Suprapubic skin (tissue), 4 donors: Measurements from ENCODE around the gene ZNF282. TPM values are rescaled to one million over a fixed set of nuclear protein-coding genes. Genes with fewer than 3 reads are reported as not detected.

Experiments used
- DNase-seq, 2 donors: peaks; one replicate each; pipeline ENCODE4 v3.0.0-alpha.2; 2019; ENCODE audit warnings: low spot score in 2 of 2
- H3K27ac ChIP-seq: fragments of 200-600 bp; sonication (generic); one replicate; pipeline ENCODE4 v1.5.1; 2019
- H3K27me3 ChIP-seq: fragments of 200-600 bp; sonication (generic); one replicate; pipeline ENCODE4 v1.5.1; 2019
- H3K36me3 ChIP-seq: fragments of 200-600 bp; sonication (generic); one replicate; pipeline ENCODE4 v1.5.1; 2019
- H3K4me1 ChIP-seq: fragments of 200-600 bp; sonication (generic); one replicate; pipeline ENCODE4 v1.5.1; 2019
- H3K4me3 ChIP-seq: fragments of 200-600 bp; sonication (generic); one replicate; pipeline ENCODE4 v1.5.1; 2019; ENCODE audit warnings: mild to moderate bottlenecking
- H3K9me3 ChIP-seq: fragments of 200-600 bp; sonication (generic); one replicate; pipeline ENCODE4 v1.5.1; 2019
- CTCF ChIP-seq, 2 donors: fragments of 200-600 bp in 1 of 2; fragments of 450-650 bp in 1 of 2; sonication (generic) in 1 of 2; IDR thresholded peaks; one replicate each; pipeline ENCODE4 v1.5.1; 2016 to 2019; ENCODE audit warnings: antibody characterized with exemption in 2 of 2, mild to moderate bottlenecking in 1 of 2, moderate library complexity in 1 of 2
- EP300 ChIP-seq: sonication (generic); formaldehyde crosslinking; IDR thresholded peaks from one replicate; pipeline ENCODE4 v1.6.1; 2017; ENCODE audit warnings: antibody characterized with exemption
- POLR2A ChIP-seq, 2 donors: fragments of 450-650 bp; IDR thresholded peaks; one replicate each; pipeline ENCODE4 v1.6.1; 2017; ENCODE audit warnings: antibody characterized with exemption in 2 of 2, mild to moderate bottlenecking in 2 of 2, moderate library complexity in 2 of 2
- POLR2AphosphoS5 ChIP-seq, 3 donors: sonication (generic); formaldehyde crosslinking; IDR thresholded peaks; one replicate each; pipeline ENCODE4 v1.6.1; 2017; ENCODE audit warnings: antibody characterized with exemption in 3 of 3
- WGBS: methylation state at CpG from one replicate; pipeline ENCODE4 v1.1.5; 2018; 5-methylcytosine and 5-hydroxymethylcytosine counted together
- total RNA-seq, 4 donors: library from RNA; depleted of rRNA; stranded (reverse); fragments of >200 nt; gene quantifications; one replicate each; pipeline ENCODE4 v1.1.0, GENCODE V29; 2016

Gene ZNF282
- total RNA-seq, 4 donors from 2014 or later, result 20.6 to 47.5 (median 29.8) TPM

GRCh38 chr7:149214020-149214720 lies 18.8 kb downstream of the ZNF282 start:
- H3K4me3 ChIP-seq, result no peak overlapping the region
- H3K36me3 ChIP-seq, result peaks cover 100% of the 10 kb centered on the region

GRCh38 chr7:149216402-149216801 lies 21.1 kb downstream of the ZNF282 start:
- no peak overlapping the region for H3K27ac ChIP-seq
- H3K27me3 ChIP-seq, result no peaks in the 10 kb centered on the region
- H3K9me3 ChIP-seq, result no peaks in the 10 kb centered on the region
- TF ChIP-seq POLR2A (IDR thresholded peaks at IDR 0.05) (no peak), CTCF (IDR thresholded peaks at IDR 0.05) (no peak), POLR2AphosphoS5 (IDR thresholded peaks at IDR 0.05) (no peak), EP300 (no peak)
- peaks cover 100% of the 10 kb centered on the region for H3K36me3 ChIP-seq
- H3K4me1 ChIP-seq, result no peaks in the 10 kb centered on the region
- no peak overlapping the region for H3K4me3 ChIP-seq
- 78% methylated on average over 2 of the region's 2 CpGs for WGBS
- DNase-seq, result no peak

More at GRCh38 chr7:149214020-149214720, 18.8 kb downstream of the ZNF282 start:
- Histone ChIP-seq H3K27me3 (no peaks in the 10 kb centered on the region), H3K9me3 (no peaks in the 10 kb centered on the region), H3K27ac (no peak overlapping the region), H3K4me1 (no peaks in the 10 kb centered on the region)
- 56% methylated on average over 7 of the region's 7 CpGs for WGBS
- TF ChIP-seq POLR2A (IDR thresholded peaks at IDR 0.05), result no peak
- TF ChIP-seq CTCF (IDR thresholded peaks at IDR 0.05), result no peak
- no peak for DNase-seq

- no peaks in the 10 kb centered on the region for H3K9me3 ChIP-seq
- no peaks in the 10 kb centered on the region for H3K27me3 ChIP-seq
- no peak overlapping the region for H3K27ac ChIP-seq
- H3K36me3 ChIP-seq, result peaks cover 100% of the 10 kb centered on the region
- 89% methylated on average over 6 of the region's 6 CpGs for WGBS
- DNase-seq, result no peak
- no peak overlapping the region for H3K4me3 ChIP-seq
- TF ChIP-seq POLR2AphosphoS5 (IDR thresholded peaks at IDR 0.05) (no peak), POLR2A (IDR thresholded peaks at IDR 0.05) (no peak), CTCF (IDR thresholded peaks at IDR 0.05) (no peak), EP300 (no peak)
- no peaks in the 10 kb centered on the region for H3K4me1 ChIP-seq
Measured at GRCh38 chr7:149217570-149217969, 22.2 kb downstream of the ZNF282 start.

GRCh38 chr7:149218469-149219420 lies 23.4 kb downstream of the ZNF282 start:
- TF ChIP-seq POLR2AphosphoS5 (IDR thresholded peaks at IDR 0.05) (no peak), CTCF (IDR thresholded peaks at IDR 0.05) (no peak), POLR2A (IDR thresholded peaks at IDR 0.05) (no peak), EP300 (no peak)
- WGBS, result 91% methylated on average over 10 of the region's 10 CpGs
- no peak for DNase-seq
- H3K4me1 ChIP-seq, result no peaks in the 10 kb centered on the region
- no peak overlapping the region for H3K27ac ChIP-seq
- no peaks in the 10 kb centered on the region for H3K9me3 ChIP-seq
- H3K36me3 ChIP-seq, result peaks cover 100% of the 10 kb centered on the region
- no peaks in the 10 kb centered on the region for H3K27me3 ChIP-seq
- H3K4me3 ChIP-seq, result no peak overlapping the region

GRCh38 chr7:149220534-149220933 lies 25.2 kb downstream of the ZNF282 start:
- DNase-seq, result no peak
- 67% methylated on average over 6 of the region's 6 CpGs for WGBS
- Histone ChIP-seq H3K27ac (no peak overlapping the region), H3K27me3 (no peaks in the 10 kb centered on the region), H3K36me3 (peaks cover 100% of the 10 kb centered on the region), H3K4me3 (no peak overlapping the region), H3K9me3 (no peaks in the 10 kb centered on the region), H3K4me1 (no peaks in the 10 kb centered on the region)
- no peak for TF ChIP-seq EP300
- no peak for TF ChIP-seq CTCF (IDR thresholded peaks at IDR 0.05)
- TF ChIP-seq POLR2AphosphoS5 (IDR thresholded peaks at IDR 0.05), result no peak
- no peak for TF ChIP-seq POLR2A (IDR thresholded peaks at IDR 0.05)
